ENCODE results near the gene EFTUD2. TPM values are rescaled to one million over a fixed set of nuclear protein-coding genes. Genes with fewer than 3 reads are reported as not detected.

The EFTUD2 gene
- total and polyA plus RNA-seq, 2 of the 13 experiments (the other 11 are each of a cell fraction or from before 2014, with no cell fraction given) = 111 to 137 TPM

DNA sequence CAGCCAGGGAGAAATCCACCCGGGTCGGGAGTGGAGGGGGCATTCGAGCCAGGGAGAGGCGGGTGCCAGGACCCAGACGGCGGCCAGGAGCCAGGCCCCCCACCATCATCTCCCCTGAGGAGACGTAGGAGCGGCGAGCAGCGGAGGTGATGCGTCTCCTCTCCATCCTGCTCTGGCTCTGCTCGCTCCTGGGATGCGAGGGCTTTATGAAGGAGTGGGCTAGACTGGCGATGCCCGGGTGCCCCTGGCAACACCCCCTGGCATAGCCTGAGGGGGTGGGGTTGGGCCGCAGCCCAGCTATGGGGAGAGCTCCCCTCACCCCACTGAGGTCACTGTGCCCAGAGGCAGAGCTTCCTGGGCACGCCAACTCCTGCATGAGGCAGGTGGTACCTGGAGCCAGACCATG lies 16.1 kb upstream of the EFTUD2 start, which contains the start of gene GFAP:
Gene GFAP (minus strand): TSS at position 180 of the 406 bp plus-strand sequence. CDS start 14 bp downstream, at position 166.
- Histone ChIP-seq H3K9me3 (ENCODE audit: low read length) (no peaks in the 10 kb centered on the region), H3K36me3 (replicated peaks in 1 of 2; ENCODE audit: control insufficient read depth in 1 of 2, insufficient read depth in 2 of 2, low read length in 2 of 2) (no peaks in the 10 kb centered on the region), H3K79me2 (ENCODE audit: insufficient read depth, low read length) (no peaks in the 10 kb centered on the region), H3K27ac (ENCODE audit: extremely low read length, insufficient read depth, low read length) (peak within 1 kb of the TSS; percentile 20), H3K4me1 (ENCODE audit: insufficient read depth, low read length) (peaks cover 62% of the 10 kb centered on the region), H3K4me3 (replicated peaks in 1 of 3; ENCODE audit: insufficient read depth in 1 of 3, low read depth in 2 of 3, low read length in 3 of 3) (peak within 1 kb of the TSS; percentile 1 to 51 (median 17); a peak in 4 of 6 replicates), H3K27me3 (ENCODE audit: control insufficient read depth in 1 of 2, insufficient read depth in 2 of 2, low read length in 2 of 2) (peaks cover 8 to 35% of the 10 kb centered on the region in 2 experiments; a peak in 4 of 5 replicates), H4K20me1 (ENCODE audit: insufficient read depth, low read length) (no peaks in the 10 kb centered on the region), H3K9ac (ENCODE audit: insufficient read depth, low read depth, low read length) (peak within 1 kb of the TSS; percentile 53), H2AFZ (ENCODE audit: low read length) (no peak within 1 kb of the TSS), H3K4me2 (ENCODE audit: low read depth, low read length) (peak within 1 kb of the TSS; percentile 80)
- in situ Hi-C loops (cut with HindIII; ENCODE audit: extremely low pct_ligation_motif_present, low pct_unique_long_range_greater_than_20kb) (no loop called here), intact Hi-C loops (cut with micrococcal nuclease; ENCODE audit: unreplicated experiment) (no loop called here)
- WGBS (ENCODE audit: low lambda C conversion rate) = 80% methylated on average over 17 of the region's 17 CpGs
- BruUV-seq (replicated peaks) = no TSS peak
- TF ChIP-seq ZNF501 (CRISPR knock-in tag; IDR thresholded peaks at IDR 0.05) (no peak), SAFB2 (CRISPR knock-in tag; IDR thresholded peaks at IDR 0.05; ENCODE audit: borderline replicate concordance, low read depth) (0 out of 2 replicates have a peak, but pooled peaks have one; percentile 60), ZFP82 (CRISPR knock-in tag; IDR thresholded peaks at IDR 0.05; ENCODE audit: borderline replicate concordance) (no peak), TAF1 (CRISPR knock-in tag; IDR thresholded peaks at IDR 0.05) (no peak), KLF11 (CRISPR knock-in tag; IDR thresholded peaks at IDR 0.05) (no peak), ZNF510 (CRISPR knock-in tag; IDR thresholded peaks at IDR 0.05; ENCODE audit: low read depth) (no peak), ZNF317 (CRISPR knock-in tag; IDR thresholded peaks at IDR 0.05) (no peak), POLR2A (IDR thresholded peaks at IDR 0.05; ENCODE audit: insufficient read depth in 1 of 2, low read depth in 2 of 2, low read length in 2 of 2) (no peak), HHEX (CRISPR knock-in tag; IDR thresholded peaks at IDR 0.05) (no peak)
- TF ChIP-seq, protein P1, sequence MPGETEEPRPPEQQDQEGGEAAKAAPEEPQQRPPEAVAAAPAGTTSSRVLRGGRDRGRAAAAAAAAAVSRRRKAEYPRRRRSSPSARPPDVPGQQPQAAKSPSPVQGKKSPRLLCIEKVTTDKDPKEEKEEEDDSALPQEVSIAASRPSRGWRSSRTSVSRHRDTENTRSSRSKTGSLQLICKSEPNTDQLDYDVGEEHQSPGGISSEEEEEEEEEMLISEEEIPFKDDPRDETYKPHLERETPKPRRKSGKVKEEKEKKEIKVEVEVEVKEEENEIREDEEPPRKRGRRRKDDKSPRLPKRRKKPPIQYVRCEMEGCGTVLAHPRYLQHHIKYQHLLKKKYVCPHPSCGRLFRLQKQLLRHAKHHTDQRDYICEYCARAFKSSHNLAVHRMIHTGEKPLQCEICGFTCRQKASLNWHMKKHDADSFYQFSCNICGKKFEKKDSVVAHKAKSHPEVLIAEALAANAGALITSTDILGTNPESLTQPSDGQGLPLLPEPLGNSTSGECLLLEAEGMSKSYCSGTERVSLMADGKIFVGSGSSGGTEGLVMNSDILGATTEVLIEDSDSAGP (CRISPR knock-in tag; IDR thresholded peaks at IDR 0.05; ENCODE audit: borderline replicate concordance) = 0 out of 2 replicates have a peak, but pooled peaks have one; percentile 15
- ChIA-PET POLR2A (interaction anchor here (1.6 kb wide), 1 partner anchor 8 kb away, joined by 3 read pairs; no protein-coding TSS in a partner anchor), CTCF (ENCODE audit: low intra/inter-chr PET ratio, low total read pairs) (no interaction called here)
- FAIRE-seq = no peak
- DNase-seq (ENCODE audit: low spot score) = no peak
- ATAC-seq = no peak
